HepG2 (cell line): ENCODE data around the gene ATG9A. TPM values are rescaled to one million over a fixed set of nuclear protein-coding genes. Genes with fewer than 3 reads are reported as not detected.

Experiments
- AHDC1 ChIP-seq: sonication (generic); formaldehyde crosslinking; IDR thresholded peaks from 2 replicates; pipeline ENCODE4 v1.5.1; 2020; ENCODE audit warnings: mild to moderate bottlenecking, missing genetic modification reagents, borderline replicate concordance
- ATF5 ChIP-seq: sonication (generic); formaldehyde crosslinking; IDR thresholded peaks from 2 replicates; pipeline ENCODE4 v1.4.0; 2020; ENCODE audit warnings: mild to moderate bottlenecking, low read depth, missing genetic modification reagents
- DZIP1 ChIP-seq: sonication (generic); formaldehyde crosslinking; IDR thresholded peaks from 2 replicates; pipeline ENCODE4 v1.5.0; 2020; ENCODE audit warnings: mild to moderate bottlenecking, missing genetic modification reagents
- GLI4 ChIP-seq: sonication (generic); formaldehyde crosslinking; IDR thresholded peaks from 2 replicates; pipeline ENCODE4 v1.5.1; 2020; ENCODE audit warnings: missing genetic modification reagents, mild to moderate bottlenecking, moderate library complexity, borderline replicate concordance
- HDAC2 ChIP-seq: sonication (generic); formaldehyde crosslinking; IDR thresholded peaks from 2 replicates; pipeline ENCODE4 v1.4.0; 2020; ENCODE audit warnings: missing genetic modification reagents
- HDAC6 ChIP-seq: fragments of 200-600 bp; sonication (generic); IDR thresholded peaks from 2 replicates; pipeline ENCODE4 v1.7.0; 2017; ENCODE audit warnings: mild to moderate bottlenecking, antibody characterized with exemption, low read length, low read depth
- LCORL ChIP-seq, 2 experiments: fragments of 450-650 bp in 1 of 2; sonication (generic) in 1 of 2; formaldehyde crosslinking in 1 of 2; IDR thresholded peaks; 2 replicates each; pipeline versions ENCODE4 v1.5.0 to v1.6.1; 2017 to 2020; ENCODE audit warnings: antibody characterized with exemption in 1 of 2, missing genetic modification reagents in 1 of 2
- NCOA5 ChIP-seq: sonication (generic); formaldehyde crosslinking; IDR thresholded peaks from 2 replicates; pipeline ENCODE4 v1.4.0; 2020; ENCODE audit warnings: missing genetic modification reagents
- PAX8 ChIP-seq: sonication (generic); formaldehyde crosslinking; IDR thresholded peaks from 2 replicates; pipeline ENCODE4 v1.8.0; 2022; ENCODE audit warnings: mild to moderate bottlenecking, missing genetic modification reagents, borderline replicate concordance
- PRDM4 ChIP-seq: sonication (generic); formaldehyde crosslinking; IDR thresholded peaks from 2 replicates; pipeline ENCODE4 v1.9.0; 2021; ENCODE audit warnings: missing genetic modification reagents, borderline replicate concordance
- SOX5 ChIP-seq: IDR thresholded peaks from 2 replicates; pipeline ENCODE4 v1.6.1; 2016; ENCODE audit warnings: borderline replicate concordance
- ZNF136 ChIP-seq: sonication (generic); formaldehyde crosslinking; IDR thresholded peaks from 2 replicates; pipeline ENCODE4 v1.8.1; 2022; ENCODE audit warnings: low read depth, mild to moderate bottlenecking, moderate library complexity, missing genetic modification reagents
- ZNF18 ChIP-seq: sonication (generic); formaldehyde crosslinking; IDR thresholded peaks from 2 replicates; pipeline ENCODE4 v1.8.0; 2022; ENCODE audit warnings: mild to moderate bottlenecking, missing genetic modification reagents; ENCODE audit not compliant: insufficient replicate concordance
- ZNF383 ChIP-seq: sonication (generic); formaldehyde crosslinking; IDR thresholded peaks from 2 replicates; pipeline ENCODE4 v1.4.0; 2020; ENCODE audit warnings: missing genetic modification reagents, mild to moderate bottlenecking, borderline replicate concordance
- ZNF75D ChIP-seq: sonication (generic); formaldehyde crosslinking; IDR thresholded peaks from 2 replicates; pipeline ENCODE4 v1.8.1; 2023; ENCODE audit warnings: missing genetic modification reagents, mild to moderate bottlenecking, borderline replicate concordance
- polyA plus RNA-seq, 8 experiments: library from polyadenylated mRNA; depleted of rRNA in 3 of 8; stranded (reverse) in 7 of 8; unstranded in 1 of 8; fragments of >200 nt; fragmentation: Illumina TruSeq in 4 of 8; extraction: Trizol in 4 of 8; gene quantifications; 2 replicates each; pipeline versions ENCODE4 v1.2.1 to v1.2.3, GENCODE V29; 2011 to 2016; ENCODE audit warnings: low read depth in 4 of 8, missing spikeins in 1 of 8, mixed read lengths in 1 of 8; ENCODE audit not compliant: insufficient read depth in 1 of 8
- total RNA-seq, 5 experiments: library from RNA; depleted of rRNA; stranded (reverse); fragments of >200 nt; fragmentation: Illumina TruSeq; extraction: Trizol; gene quantifications; 2 replicates each; pipeline ENCODE4 v1.2.3, GENCODE V29; 2016; ENCODE audit warnings: low read depth in 1 of 5

ATG9A gene
- total and polyA plus RNA-seq, 2 of the 13 experiments (the other 11 are each of a cell fraction or from before 2014, with no cell fraction given) = 35.0 to 131 TPM

GRCh38 chr2:219205981-219206327, 23.5 kb downstream of the ATG9A start (continued):
- TF ChIP-seq DZIP1 (CRISPR knock-in tag) (no peak), PRDM4 (CRISPR knock-in tag) (no peak), AHDC1 (CRISPR knock-in tag) (0 out of 2 replicates have a peak, but pooled peaks have one; percentile 9), ZNF136 (CRISPR knock-in tag) (0 out of 2 replicates have a peak, but pooled peaks have one; percentile 3), ZNF75D (CRISPR knock-in tag) (no peak), SOX5 (CRISPR knock-in tag) (no peak), ZNF383 (CRISPR knock-in tag) (0 out of 2 replicates have a peak, but pooled peaks have one; percentile 83), ZNF18 (peak; percentile 16), LCORL (IDR thresholded peaks at IDR 0.05) (no peak), LCORL (CRISPR knock-in tag; IDR thresholded peaks at IDR 0.05) (peak; percentile 16; the same call in 1 of the 2 replicates), NCOA5 (CRISPR knock-in tag) (no peak), HDAC6 (no peak), ATF5 (CRISPR knock-in tag) (0 out of 2 replicates have a peak, but pooled peaks have one; percentile 33), GLI4 (peak; percentile 21; the same call in 1 of the 2 replicates), HDAC2 (CRISPR knock-in tag) (no peak), PAX8 (CRISPR knock-in tag) (0 out of 2 replicates have a peak, but pooled peaks have one; percentile 17)
